RPMI8226 (cell line): ENCODE measurements around the gene PRKAG2.

ENCODE experiments used
- DNase-seq: peaks from one replicate; pipeline ENCODE4 v3.0.0-alpha.2; 2015

Gene PRKAG2

GRCh38 chr7:151630358-151630757 is 246.6 kb downstream of the PRKAG2 start:
- DNase-seq: no peak

- DNase-seq: no peak
Observed at GRCh38 chr7:151629713-151630272, 247.1 kb downstream of the PRKAG2 start.

GRCh38 chr7:151628846-151629604 is 247.9 kb downstream of the PRKAG2 start:
- DNase-seq: no peak

- peak; percentile 25 for DNase-seq
Observed at GRCh38 chr7:151626422-151627115, 250.3 kb downstream of the PRKAG2 start.

- DNase-seq: no peak
Observed at GRCh38 chr7:151625606-151626005, 251.3 kb downstream of the PRKAG2 start.

GRCh38 chr7:151624246-151624928 is 252.5 kb downstream of the PRKAG2 start:
- DNase-seq: no peak

- no peak for DNase-seq
Observed at GRCh38 chr7:151623766-151624165, 253.1 kb downstream of the PRKAG2 start.

GRCh38 chr7:151621961-151622360 is 255.0 kb downstream of the PRKAG2 start:
- no peak for DNase-seq

GRCh38 chr7:151616443-151617213 is 260.3 kb downstream of the PRKAG2 start:
- DNase-seq: no peak

GRCh38 chr7:151615784-151616183 is 261.1 kb downstream of the PRKAG2 start:
- no peak for DNase-seq

GRCh38 chr7:151615058-151615457 is 261.9 kb downstream of the PRKAG2 start:
- DNase-seq: no peak

- DNase-seq: no peak
Observed at GRCh38 chr7:151614019-151614418, 262.9 kb downstream of the PRKAG2 start.

GRCh38 chr7:151611878-151612277 is 265.0 kb downstream of the PRKAG2 start:
- DNase-seq: no peak

GRCh38 chr7:151611041-151611440 is 265.9 kb downstream of the PRKAG2 start:
- DNase-seq: no peak

- DNase-seq: no peak
Observed at GRCh38 chr7:151608031-151608551, 268.8 kb downstream of the PRKAG2 start.

GRCh38 chr7:151607464-151607867 is 269.4 kb downstream of the PRKAG2 start:
- no peak for DNase-seq

GRCh38 chr7:151603951-151604350 is 273.0 kb downstream of the PRKAG2 start:
- no peak for DNase-seq

- no peak for DNase-seq
Observed at GRCh38 chr7:151601521-151602305, 275.2 kb downstream of the PRKAG2 start.

GRCh38 chr7:151600331-151600730 is 276.6 kb downstream of the PRKAG2 start:
- no peak for DNase-seq

GRCh38 chr7:151599401-151600227 is 277.3 kb downstream of the PRKAG2 start:
- DNase-seq: no peak
